Epithelial cell of esophagus (primary cell): ENCODE results near the gene LIPC.

Experiments
- DNase-seq: peaks from one replicate; pipeline ENCODE4 v3.0.0; 2010; ENCODE audit warnings: low read depth
- H3K4me3 ChIP-seq: 2 replicates; pipeline ENCODE4 v1.5.1; 2011; ENCODE audit warnings: mild to moderate bottlenecking, low read length, control low read depth
- CTCF ChIP-seq: IDR thresholded peaks from 2 replicates; pipeline ENCODE4 v1.5.1; 2011; ENCODE audit warnings: low read depth, mild to moderate bottlenecking, low read length, control low read depth, inconsistent platforms; ENCODE audit not compliant: insufficient read depth; ENCODE audit errors: missing control alignments

LIPC gene

GRCh38 chr15:58528188-58528870 is 96.5 kb downstream of the LIPC start:
- H3K4me3 ChIP-seq, result no peak overlapping the region
- DNase-seq, result no peak
- no peak for TF ChIP-seq CTCF

- no peak overlapping the region for H3K4me3 ChIP-seq
- TF ChIP-seq CTCF, result no peak
- DNase-seq, result no peak
Measured at GRCh38 chr15:58529041-58529440, 97.2 kb downstream of the LIPC start.

- no peak for DNase-seq
- TF ChIP-seq CTCF, result no peak
- H3K4me3 ChIP-seq, result no peak overlapping the region
Measured at GRCh38 chr15:58530056-58530590, 98.3 kb downstream of the LIPC start.

- no peak for DNase-seq
- TF ChIP-seq CTCF, result no peak
- H3K4me3 ChIP-seq, result no peak overlapping the region
Measured at GRCh38 chr15:58532126-58532525, 100.3 kb downstream of the LIPC start.

- no peak overlapping the region for H3K4me3 ChIP-seq
- TF ChIP-seq CTCF, result no peak
- DNase-seq, result no peak
Measured at GRCh38 chr15:58534556-58534955, 102.8 kb downstream of the LIPC start.

GRCh38 chr15:58535337-58535736 is 103.5 kb downstream of the LIPC start:
- no peak for DNase-seq
- TF ChIP-seq CTCF, result no peak
- no peak overlapping the region for H3K4me3 ChIP-seq

GRCh38 chr15:58535894-58536293 is 104.1 kb downstream of the LIPC start:
- H3K4me3 ChIP-seq, result no peak overlapping the region
- no peak for DNase-seq
- no peak for TF ChIP-seq CTCF
